Ovary (tissue), 9 donors: ENCODE results near the gene FBXW2. TPM values are rescaled to one million over a fixed set of nuclear protein-coding genes. Genes with fewer than 3 reads are reported as not detected.
A peak's percentile ranks its signal among the peaks of the same experiment; 100 is the strongest.

ENCODE experiments used
- DNase-seq, 5 donors: peaks; one replicate each; pipeline ENCODE4 v3.0.0-alpha.2; 2019 to 2020
- H3K27ac ChIP-seq, 2 donors: fragments of 200-600 bp; one replicate each; pipeline versions ENCODE4 v1.5.1 to v1.8.0; 2019 to 2022
- H3K27me3 ChIP-seq: fragments of 200-600 bp; one replicate; pipeline ENCODE4 v1.8.0; 2022
- H3K36me3 ChIP-seq: fragments of 200-600 bp; sonication (generic); one replicate; pipeline ENCODE4 v1.5.1; 2019
- H3K4me1 ChIP-seq: one replicate; pipeline ENCODE4 v1.8.1; 2013; ENCODE audit warnings: mild to moderate bottlenecking, moderate library complexity; ENCODE audit not compliant: insufficient read depth
- H3K4me3 ChIP-seq: fragments of 200-600 bp; sonication (generic); one replicate; pipeline ENCODE4 v1.5.1; 2017
- H3K9me3 ChIP-seq, 2 donors: fragments of 200-600 bp in 1 of 2; sonication (generic) in 1 of 2; one replicate each; pipeline versions ENCODE4 v1.5.1 to v1.8.1; 2013 to 2019; ENCODE audit warnings: mild to moderate bottlenecking in 1 of 2, moderate library complexity in 1 of 2
- CTCF ChIP-seq, 3 donors: fragments of 450-650 bp in 2 of 3; fragments of 200-600 bp in 1 of 3; IDR thresholded peaks; one replicate each; pipeline versions ENCODE4 v1.5.1 to v1.8.0; 2016 to 2022; ENCODE audit warnings: antibody characterized with exemption in 3 of 3, mild to moderate bottlenecking in 1 of 3
- EP300 ChIP-seq: sonication (generic); formaldehyde crosslinking; IDR thresholded peaks from one replicate; pipeline ENCODE4 v1.6.1; 2017; ENCODE audit warnings: antibody characterized with exemption
- POLR2A ChIP-seq: fragments of 450-650 bp; IDR thresholded peaks from one replicate; pipeline ENCODE4 v1.6.1; 2017; ENCODE audit warnings: antibody characterized with exemption, mild to moderate bottlenecking, moderate library complexity
- WGBS, 3 donors: extraction: QIAGEN DNeasy Blood & Tissue Kit in 1 of 3; methylation state at CpG; one replicate each; pipeline versions ENCODE4 v1.1.5 to v1.1.7; 2013 to 2017; 5-methylcytosine and 5-hydroxymethylcytosine counted together
- intact Hi-C, 4 donors: fragments of 100-400 bp; cut with DNase I; formaldehyde crosslinking; loops; one replicate each; pipeline versions ENCODE4 v1.11.0 to v1.15.1; 2022 to 2023
- polyA plus RNA-seq, 2 donors: library from polyadenylated mRNA; stranded (reverse); fragments of 200-250 nt in 1 of 2; fragments of 350-450 nt in 1 of 2; fragmentation: Illumina TruSeq in 1 of 2; extraction: RNeasy Lipid Tissue Mini Kit (QIAGEN cat#74804) in 1 of 2; gene quantifications; one replicate each; pipeline ENCODE4 v1.2.3, GENCODE V29; 2013 to 2014
- total RNA-seq, 7 donors: library from RNA; depleted of rRNA in 2 of 7; stranded (reverse); fragments of >200 nt in 2 of 7; fragmentation: NEBNext Ultra II Directional in 3 of 7; extraction: Animal tissue kit (Norgen Biotek cat#: 25700) in 3 of 7; gene quantifications; one replicate each; pipeline versions ENCODE4 v1.1.0 to v1.2.4, GENCODE V29; 2016 to 2023
- donor health status: DM: no; HTN: no; CAD: no; lungs with moderate emphysema.
- donor health status: DM: no; HTN: no; CAD: no.
- donor health status: Bipolar disorder and iron deficiency.
- donor health status: DM: yes; HTN: yes; CAD: no.
- donor health status: DM: no; HTN: no; CAD: no.
- donor health status: DM: yes; HTN: yes; CAD: no.

FBXW2 gene
- total and polyA plus RNA-seq, 9 donors: 15.6 to 62.0 (median 43.4) TPM

GRCh38 chr9:120724757-120725400, 68.3 kb downstream of the FBXW2 start:
- TF ChIP-seq EP300 (no peak), CTCF (IDR thresholded peaks at IDR 0.05) (no peak), POLR2A (no peak)
- DNase-seq: no peak
- Histone ChIP-seq H3K27ac (no peak overlapping the region), H3K36me3 (no peaks in the 10 kb centered on the region), H3K27me3 (no peaks in the 10 kb centered on the region), H3K4me1 (no peaks in the 10 kb centered on the region), H3K9me3 (no peaks in the 10 kb centered on the region), H3K4me3 (no peak overlapping the region)
- intact Hi-C loops: no loop called here
- WGBS, 3 donors: 59 to 69% (median 64%) methylated on average over 1 of the region's 1 CpG

DNA sequence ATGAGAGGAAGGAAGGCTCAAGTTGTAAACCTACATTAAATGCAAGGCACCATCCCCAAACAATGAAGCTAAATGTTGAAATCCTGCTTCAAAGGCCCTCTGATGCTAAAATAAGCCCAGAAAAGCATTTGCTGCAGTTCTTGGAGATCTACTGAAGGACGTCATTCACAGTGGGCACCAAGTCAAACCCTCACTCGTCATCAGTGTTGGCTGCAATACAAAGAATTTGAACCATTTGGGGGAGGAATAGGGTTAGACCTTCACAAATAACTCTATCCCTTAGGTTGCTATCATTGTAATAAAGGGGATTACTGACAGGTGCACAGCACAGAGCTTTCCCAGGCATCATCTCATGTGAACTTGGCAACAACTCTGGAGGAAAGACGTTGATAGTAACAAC, 69.7 kb downstream of the FBXW2 start:
- intact Hi-C loops: no loop called here
- peak in 1 of 5 donors; percentile 40 for DNase-seq
- 6 to 18% (median 17%) methylated on average over 3 of the region's 3 CpGs for WGBS, 3 donors
- no peaks in the 10 kb centered on the region for H3K27me3 ChIP-seq
- no peaks in the 10 kb centered on the region for H3K4me1 ChIP-seq
- no peaks in the 10 kb centered on the region for H3K36me3 ChIP-seq
- H3K9me3 ChIP-seq: no peaks in the 10 kb centered on the region
- TF ChIP-seq EP300: no peak
- no peak for TF ChIP-seq POLR2A
- no peak for TF ChIP-seq CTCF (IDR thresholded peaks at IDR 0.05)
- H3K27ac ChIP-seq: no peak overlapping the region
- H3K4me3 ChIP-seq: no peak overlapping the region

GRCh38 chr9:120720404-120720803, 72.8 kb downstream of the FBXW2 start:
- Histone ChIP-seq H3K27me3 (no peaks in the 10 kb centered on the region), H3K9me3 (no peaks in the 10 kb centered on the region), H3K27ac (no peak overlapping the region), H3K4me3 (no peak overlapping the region), H3K4me1 (peaks cover 3% of the 10 kb centered on the region), H3K36me3 (no peaks in the 10 kb centered on the region)
- TF ChIP-seq POLR2A (no peak), EP300 (no peak), CTCF (IDR thresholded peaks at IDR 0.05) (no peak)
- intact Hi-C loops: no loop called here
- DNase-seq: no peak
- 97 to 100% (median 98%) methylated on average over 4 of the region's 4 CpGs for WGBS, 3 donors

DNA sequence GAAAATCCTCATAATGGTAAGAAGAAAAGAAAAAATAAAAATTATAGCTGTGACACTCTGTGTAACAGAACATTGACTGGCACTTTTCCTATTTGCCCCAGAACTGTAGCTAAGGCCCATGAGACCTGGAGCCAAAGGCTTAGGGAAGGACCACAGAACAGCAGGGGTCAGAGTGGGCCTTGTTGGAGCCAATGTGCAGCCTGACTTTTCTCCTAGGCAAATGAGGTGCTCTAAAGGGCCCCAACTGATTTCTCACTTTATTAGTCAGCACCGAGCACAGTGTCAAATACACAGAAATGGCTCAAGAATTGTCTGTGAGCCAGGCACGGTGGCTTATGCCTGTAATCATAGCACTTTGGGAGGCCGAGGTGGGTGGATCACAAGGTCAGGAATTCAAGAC, 74.9 kb downstream of the FBXW2 start:
- Histone ChIP-seq H3K4me3 (no peak overlapping the region), H3K36me3 (no peaks in the 10 kb centered on the region), H3K27me3 (no peaks in the 10 kb centered on the region), H3K4me1 (peaks cover 3% of the 10 kb centered on the region), H3K9me3 (no peaks in the 10 kb centered on the region), H3K27ac (no peak overlapping the region)
- intact Hi-C loops: loop anchor here in 2 of 4 donors (10.0 kb wide), 1 partner anchor 94 kb away; no protein-coding TSS in a partner anchor
- 57 to 81% (median 68%) methylated on average over 3 of the region's 3 CpGs for WGBS, 3 donors
- no peak for DNase-seq
- no peak for TF ChIP-seq EP300
- no peak for TF ChIP-seq CTCF (IDR thresholded peaks at IDR 0.05)
- TF ChIP-seq POLR2A: no peak
